Stimulated activated CD4-positive, alpha-beta T cell treated with anti-CD3 and anti-CD28 coated beads, Interleukin-4, amount 100 ng/mL, for 48 hours (primary cell): ENCODE data around the gene SYTL2.
"Not testable (repeated sequence)": the region's sequence is repeated elsewhere in the genome, so short reads cannot be mapped to it uniquely, and the experiment has no call there.

Source experiments
- DNase-seq, 2 donors: peaks; one replicate each; pipeline ENCODE4 v3.0.0-alpha.2; 2020; ENCODE audit warnings: low read depth in 2 of 2

Gene SYTL2

GRCh38 chr11:85795712-85796487, 15.0 kb downstream of the SYTL2 start:
- no peak for DNase-seq

GRCh38 chr11:85791409-85791990, 19.4 kb downstream of the SYTL2 start:
- no peak for DNase-seq

- no peak for DNase-seq
These were observed 22.9 kb downstream of the SYTL2 start for GRCh38 chr11:85787809-85788760.

- no peak for DNase-seq
These were observed 23.8 kb downstream of the SYTL2 start for GRCh38 chr11:85787168-85787567.

GRCh38 chr11:85784480-85785265, 26.3 kb downstream of the SYTL2 start:
- no peak for DNase-seq

GRCh38 chr11:85783758-85784157, 27.2 kb downstream of the SYTL2 start:
- DNase-seq, result no peak

- DNase-seq, result not testable (repeated sequence)
These were observed 30.0 kb downstream of the SYTL2 start for GRCh38 chr11:85780780-85781517.

GRCh38 chr11:85779956-85780640, 30.8 kb downstream of the SYTL2 start:
- DNase-seq, result no peak

- DNase-seq, result not testable (repeated sequence)
These were observed 33.4 kb downstream of the SYTL2 start for GRCh38 chr11:85777603-85777972.

- no peak for DNase-seq
These were observed 33.9 kb downstream of the SYTL2 start for GRCh38 chr11:85776951-85777602.

GRCh38 chr11:85774256-85775101, 36.5 kb downstream of the SYTL2 start:
- DNase-seq, result no peak

- DNase-seq, result no peak
These were observed 38.2 kb downstream of the SYTL2 start for GRCh38 chr11:85772695-85773094.

- no peak for DNase-seq
These were observed 39.4 kb downstream of the SYTL2 start for GRCh38 chr11:85771568-85771967.

- no peak for DNase-seq
These were observed 41.2 kb downstream of the SYTL2 start for GRCh38 chr11:85769771-85770170.

- DNase-seq, result no peak
These were observed 42.3 kb downstream of the SYTL2 start for GRCh38 chr11:85768473-85769146.

GRCh38 chr11:85767246-85767945, 43.5 kb downstream of the SYTL2 start:
- DNase-seq, result no peak

GRCh38 chr11:85766721-85767161, 44.2 kb downstream of the SYTL2 start:
- no peak for DNase-seq

- DNase-seq, result no peak
These were observed 46.1 kb downstream of the SYTL2 start for GRCh38 chr11:85764796-85765195.
